A204.1 (cell line): Measurements from ENCODE around the gene NIBAN1.

Source experiments
- FAIRE-seq: peaks from 2 replicates; lab custom pipeline; 2012; peaks lifted over from hg19 to GRCh38; lab: Jason Lieb, UNC

Gene NIBAN1

DNA sequence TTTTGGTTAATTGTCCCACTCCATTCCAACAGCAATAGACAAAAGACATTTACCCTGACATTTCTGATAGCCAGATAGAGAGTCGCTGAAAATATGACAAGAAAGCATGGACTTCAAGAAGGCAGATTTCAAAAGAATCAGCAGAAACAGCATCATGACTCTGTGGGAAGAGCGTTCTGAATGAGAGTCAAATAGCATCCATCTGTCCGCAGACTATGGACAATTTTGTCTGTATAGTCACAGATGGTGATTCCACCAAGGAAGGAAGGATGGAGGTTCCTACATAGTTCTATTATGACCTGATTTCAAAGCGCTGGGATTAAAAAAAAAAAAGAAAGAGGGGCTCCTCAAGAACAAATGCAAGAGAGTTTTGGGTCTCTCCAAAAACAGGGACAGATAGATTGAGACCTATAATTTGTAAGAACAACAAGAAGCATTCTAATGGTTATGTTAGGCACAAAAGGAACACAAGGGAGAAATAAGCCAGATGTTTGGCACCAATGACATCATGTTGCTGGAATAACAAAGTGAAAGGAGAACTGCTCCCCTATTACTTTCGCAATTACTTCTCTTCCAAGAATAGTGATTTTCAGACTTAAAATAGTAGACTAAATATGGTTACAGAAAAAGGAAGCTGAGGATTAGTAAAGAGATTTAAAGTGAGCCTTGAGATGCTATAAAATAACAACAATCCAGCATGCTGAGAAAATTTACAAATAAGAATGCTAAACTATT is 28.5 kb downstream of the NIBAN1 start:
- FAIRE-seq: no peak

DNA sequence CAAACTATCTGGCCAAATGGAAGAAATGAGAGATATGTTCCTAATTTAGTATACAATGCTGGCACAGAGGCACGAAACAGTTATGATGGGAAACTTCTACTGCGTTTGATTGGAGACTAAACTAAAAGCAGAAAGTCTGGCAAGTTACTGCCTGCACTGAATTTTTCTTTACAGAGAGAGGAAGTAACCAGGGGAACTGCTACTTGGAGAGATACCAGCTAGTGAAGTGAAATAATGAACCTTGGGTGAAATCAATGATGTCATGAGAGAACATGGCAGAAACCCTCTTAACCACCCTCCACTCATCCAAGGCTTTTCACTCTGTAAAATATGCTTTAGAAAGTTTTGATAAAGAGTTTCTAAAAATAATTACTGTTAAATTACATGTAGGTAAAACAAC is 29.3 kb downstream of the NIBAN1 start:
- FAIRE-seq: no peak

DNA sequence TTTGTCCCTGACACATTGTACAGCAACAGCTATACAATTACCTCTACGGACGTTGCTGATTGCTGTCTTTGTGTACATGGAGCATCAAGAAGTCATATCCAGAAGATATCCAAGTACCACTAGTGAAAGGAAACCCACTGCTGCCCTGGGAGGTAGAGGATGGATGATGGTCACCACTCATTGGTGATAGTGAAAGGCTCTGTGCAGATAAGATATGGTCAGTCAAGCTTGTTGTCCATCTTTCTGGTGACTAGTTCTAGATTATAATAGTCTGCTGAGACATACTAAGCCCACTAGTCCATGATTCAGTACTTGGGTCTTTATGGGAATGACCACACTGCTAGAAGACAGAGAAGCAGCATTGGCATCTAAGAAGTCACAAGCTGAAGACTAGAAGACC is 30.3 kb downstream of the NIBAN1 start:
- no peak for FAIRE-seq

DNA sequence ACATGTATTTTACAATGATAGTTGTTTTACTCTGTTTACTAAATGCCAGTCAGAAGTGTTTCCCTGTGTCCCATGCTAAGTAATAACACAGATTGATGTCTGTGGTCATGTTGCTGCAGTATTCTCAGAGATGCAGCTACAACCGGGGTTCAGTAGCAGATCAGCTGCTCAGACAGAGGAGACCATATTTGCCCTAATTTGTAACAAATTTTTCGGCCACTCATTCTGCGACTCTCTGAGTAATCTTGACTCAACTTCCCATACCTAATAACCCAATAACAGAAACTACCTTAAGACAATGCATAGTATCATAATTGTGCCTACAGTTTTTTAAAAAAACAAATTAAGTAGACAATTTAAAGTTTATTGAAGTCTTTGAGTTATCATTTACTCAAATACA is 32.6 kb downstream of the NIBAN1 start:
- no peak for FAIRE-seq

DNA sequence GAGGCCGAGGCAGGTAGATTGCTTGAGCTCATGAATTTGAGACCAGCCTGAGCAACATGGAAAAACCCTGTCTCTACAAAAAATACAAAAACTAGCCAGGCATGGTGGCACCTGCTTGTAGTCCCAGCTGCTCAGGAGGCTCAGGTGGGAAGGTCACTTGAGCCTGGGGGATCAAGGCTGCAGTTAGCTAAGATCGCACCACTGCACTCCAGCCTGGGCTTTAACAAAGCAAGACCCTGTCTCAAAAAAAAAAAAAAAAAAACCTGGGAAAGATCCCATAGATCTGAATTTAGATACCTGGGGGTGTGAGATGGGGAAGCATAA is 32.9 kb downstream of the NIBAN1 start:
- no peak for FAIRE-seq

DNA sequence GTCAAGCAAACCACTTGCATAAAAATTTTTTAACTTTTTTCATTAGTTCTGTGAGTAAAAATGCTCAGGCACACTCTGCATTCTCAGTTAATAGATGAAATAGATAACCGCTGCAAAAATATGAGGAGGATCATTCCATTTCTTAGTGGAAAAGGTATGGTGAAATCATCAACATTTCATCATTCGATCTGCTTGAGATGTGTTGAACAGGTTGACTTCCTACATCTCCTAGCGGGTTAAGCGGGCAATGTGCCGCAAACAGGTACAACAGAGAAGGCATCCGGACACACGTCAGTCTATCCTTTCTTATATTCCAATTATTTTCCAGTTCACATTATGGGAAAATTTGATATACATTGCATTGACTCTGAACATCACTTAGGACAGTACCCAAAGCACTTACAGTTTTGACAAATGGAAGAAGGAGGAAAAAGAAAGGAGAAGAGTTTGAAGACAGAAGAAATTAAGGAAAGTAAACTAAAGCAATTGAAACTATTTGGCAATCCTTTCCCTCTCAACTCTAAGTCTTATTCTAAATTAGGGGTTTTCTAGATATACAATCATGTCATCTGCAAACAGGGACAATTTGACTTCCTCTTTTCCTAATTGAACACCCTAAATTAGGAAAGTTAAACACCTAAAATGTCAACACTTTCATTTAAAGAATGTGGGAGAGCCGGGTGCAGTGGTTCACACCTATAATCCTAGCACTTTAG is 33.5 kb downstream of the NIBAN1 start:
- no peak for FAIRE-seq

DNA sequence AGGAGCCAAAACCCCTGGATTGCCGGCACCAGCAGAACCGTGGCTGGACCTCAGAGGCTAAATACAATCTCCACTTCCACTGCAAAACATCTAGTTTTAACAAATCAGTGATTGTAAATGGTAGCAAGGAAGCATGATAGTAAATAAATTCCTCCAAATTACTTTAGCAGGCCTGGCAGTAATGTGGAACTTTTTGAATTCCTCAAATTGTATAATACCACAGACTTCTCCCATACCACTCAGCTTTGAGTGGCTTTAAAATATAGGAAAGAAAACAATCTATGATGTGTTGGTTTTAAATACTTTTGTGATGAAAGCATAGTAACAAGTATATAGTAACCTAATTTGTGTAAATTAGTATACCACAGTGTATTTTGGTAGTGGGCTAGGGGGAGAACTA is 34.1 kb downstream of the NIBAN1 start:
- FAIRE-seq: no peak

DNA sequence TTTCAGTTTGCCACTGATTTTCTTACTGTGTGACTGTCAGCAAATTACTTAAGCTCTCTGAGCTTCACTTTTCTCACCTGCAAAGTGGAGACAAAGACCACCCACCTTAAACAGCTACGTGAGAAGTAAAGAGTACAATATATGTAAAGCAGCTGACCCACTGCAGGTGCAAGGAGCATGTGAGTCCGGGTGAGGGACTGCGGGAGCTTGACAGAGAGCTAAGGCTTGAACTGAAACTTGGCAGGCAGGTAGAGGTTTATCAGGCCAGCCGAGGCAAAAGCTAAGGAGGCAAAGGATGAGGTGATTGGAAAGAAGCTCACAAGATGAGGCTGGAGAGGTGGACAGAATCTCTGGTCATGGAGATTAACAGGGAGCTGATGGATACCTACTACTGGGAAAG is 36.6 kb downstream of the NIBAN1 start:
- FAIRE-seq: no peak

DNA sequence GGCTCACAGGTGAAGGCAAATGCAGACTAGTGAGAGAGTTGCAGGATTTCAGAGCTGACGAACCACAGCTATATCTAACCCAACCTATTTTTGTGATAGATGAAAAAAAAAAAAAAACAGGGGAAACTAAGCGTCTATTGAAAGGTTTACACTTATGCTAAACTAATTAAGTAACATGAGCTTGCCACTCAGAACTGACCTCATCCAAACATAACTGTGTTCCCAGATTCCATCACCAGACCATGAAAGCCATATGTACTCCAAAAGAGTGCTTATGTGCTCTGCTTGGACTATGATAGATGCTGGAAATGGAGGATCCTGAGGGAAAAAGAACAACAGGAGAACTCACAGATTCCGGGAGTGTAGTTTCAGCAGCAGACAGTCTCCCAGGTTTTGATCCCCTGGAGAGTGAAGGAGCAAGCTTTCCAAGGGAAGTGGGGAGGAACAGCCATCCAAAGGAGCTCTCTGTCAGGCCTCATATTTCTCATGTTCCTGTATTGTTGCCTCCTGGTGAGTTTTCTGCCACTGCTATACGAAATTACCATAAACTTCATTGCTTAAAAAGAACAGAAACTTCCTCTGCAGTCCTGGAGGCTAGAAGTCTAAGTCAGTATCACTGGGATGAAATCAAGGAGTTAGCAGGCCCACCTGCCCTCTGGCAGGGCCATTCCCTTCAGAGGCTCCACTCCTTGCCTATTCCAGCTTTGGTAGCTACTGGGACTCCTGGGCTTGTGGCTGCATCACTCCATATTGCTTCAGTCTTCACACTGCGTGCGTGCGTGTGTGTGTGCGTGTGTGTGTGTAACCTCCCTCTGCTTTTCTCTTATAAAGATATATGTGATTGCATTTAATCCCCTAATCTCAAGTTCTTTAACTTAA is 38.1 kb downstream of the NIBAN1 start:
- no peak for FAIRE-seq

DNA sequence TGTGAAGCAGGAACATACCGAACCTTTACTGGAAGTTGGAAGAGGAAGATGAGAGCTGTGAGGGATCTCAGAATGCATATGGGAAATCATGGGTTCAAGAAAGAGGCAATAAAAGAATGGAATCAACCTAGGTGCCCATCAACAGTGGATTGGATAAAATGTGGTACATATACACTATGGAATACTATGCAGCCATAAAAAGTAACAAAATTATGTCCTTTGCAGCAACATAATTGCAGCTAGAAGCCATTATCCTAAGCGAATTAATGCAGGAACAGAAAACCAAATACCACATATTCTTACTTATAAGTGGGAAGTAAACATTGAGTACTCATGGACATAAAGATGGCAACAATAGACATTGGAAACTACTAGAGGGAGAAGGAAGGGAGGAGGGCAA is 40.4 kb downstream of the NIBAN1 start:
- FAIRE-seq: no peak

DNA sequence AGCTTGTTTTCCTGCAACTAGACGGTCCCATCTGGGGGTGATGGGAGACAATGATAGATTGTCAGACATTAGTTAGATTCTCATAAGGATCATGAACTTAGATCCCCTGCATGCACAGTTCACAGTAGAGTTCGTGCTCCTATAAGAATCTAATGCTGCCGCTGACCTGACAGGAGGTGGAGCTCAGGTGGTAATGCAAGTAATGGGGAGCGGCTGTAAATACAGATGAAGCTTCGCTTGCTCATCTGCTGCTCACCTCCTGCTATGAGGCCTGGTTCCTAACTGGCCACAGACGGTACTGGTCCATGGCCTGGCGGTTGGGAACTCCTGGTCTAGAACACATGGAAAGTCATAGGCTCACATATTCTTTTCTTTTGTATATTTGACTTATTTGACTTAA is 42.0 kb downstream of the NIBAN1 start:
- FAIRE-seq: no peak

DNA sequence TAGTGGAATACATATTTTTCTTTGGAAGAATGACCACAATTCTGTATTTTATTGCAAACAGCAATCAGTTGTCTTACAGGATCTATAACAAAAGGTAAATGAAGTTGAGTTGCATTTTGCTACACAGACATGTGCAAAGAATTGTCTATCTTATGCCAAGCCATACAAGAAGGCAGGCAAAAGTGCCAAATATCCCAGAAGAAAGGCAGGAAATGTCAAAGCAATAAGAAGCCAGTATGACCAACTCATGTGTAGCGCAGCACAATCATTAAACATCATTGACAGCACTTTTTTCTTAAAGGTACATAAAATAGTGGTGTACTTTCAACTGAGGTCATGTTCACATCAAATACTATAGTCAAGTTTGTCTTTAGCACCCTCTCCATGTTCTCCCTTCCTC is 42.7 kb downstream of the NIBAN1 start:
- no peak for FAIRE-seq

DNA sequence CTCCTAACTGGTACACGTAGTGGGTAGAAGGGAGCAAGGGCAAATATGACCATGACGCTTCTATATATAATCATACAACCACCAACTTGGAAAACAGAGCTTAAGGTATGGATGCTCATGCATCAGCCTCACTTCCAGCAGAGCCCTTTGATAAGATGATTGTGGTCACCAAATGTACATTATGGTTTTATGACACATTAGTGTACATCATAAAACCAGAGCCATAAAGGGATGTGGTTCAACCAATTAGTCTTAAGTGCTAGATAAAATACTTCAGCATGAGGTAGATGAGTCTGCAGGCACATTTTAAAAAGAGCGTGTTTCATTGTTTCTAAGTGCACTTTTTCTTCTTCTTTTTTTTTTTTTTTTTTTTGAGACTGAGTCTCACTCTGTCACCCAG is 43.7 kb downstream of the NIBAN1 start:
- FAIRE-seq: no peak

DNA sequence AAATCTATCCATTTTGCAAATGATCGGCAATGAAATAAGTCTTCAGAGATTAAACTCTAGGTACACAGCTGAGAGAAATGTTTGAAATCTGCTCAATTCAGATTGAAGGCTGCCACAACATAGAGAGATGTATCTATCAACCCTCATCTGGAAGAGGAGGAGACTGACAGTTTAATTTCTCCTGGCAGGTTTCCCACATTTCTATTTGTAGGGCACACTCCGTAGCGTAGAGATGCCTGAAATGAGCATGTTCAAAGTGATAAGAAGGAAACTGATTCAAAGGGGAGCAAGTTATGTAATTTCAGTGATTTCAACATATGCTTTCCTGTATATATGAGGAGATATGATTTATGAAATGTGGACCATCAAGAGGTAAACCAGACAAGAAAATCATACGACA is 44.1 kb downstream of the NIBAN1 start:
- FAIRE-seq: no peak

DNA sequence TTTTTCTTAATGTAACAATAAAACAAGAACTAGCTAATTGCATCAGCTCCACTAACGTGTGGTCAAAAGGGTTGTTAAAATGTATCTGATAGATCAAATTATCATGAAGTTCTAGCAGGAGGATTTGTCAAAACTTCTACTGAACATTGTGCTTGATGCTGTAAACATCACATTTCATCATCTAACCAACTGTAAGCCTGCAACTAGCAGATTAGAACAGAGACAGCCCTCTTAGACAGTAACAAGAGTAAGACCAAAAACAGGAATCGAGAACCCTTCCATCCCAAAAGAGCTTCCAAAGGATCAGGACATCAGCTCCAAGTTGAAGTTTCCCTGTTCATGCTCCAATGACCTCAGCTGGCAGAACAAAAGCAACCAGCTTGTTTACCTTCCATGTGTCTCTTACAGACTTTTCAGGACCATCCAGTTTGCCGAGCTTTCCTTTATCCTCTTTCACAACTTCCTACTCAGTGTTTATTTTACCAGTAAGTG is 44.6 kb downstream of the NIBAN1 start:
- FAIRE-seq: no peak

DNA sequence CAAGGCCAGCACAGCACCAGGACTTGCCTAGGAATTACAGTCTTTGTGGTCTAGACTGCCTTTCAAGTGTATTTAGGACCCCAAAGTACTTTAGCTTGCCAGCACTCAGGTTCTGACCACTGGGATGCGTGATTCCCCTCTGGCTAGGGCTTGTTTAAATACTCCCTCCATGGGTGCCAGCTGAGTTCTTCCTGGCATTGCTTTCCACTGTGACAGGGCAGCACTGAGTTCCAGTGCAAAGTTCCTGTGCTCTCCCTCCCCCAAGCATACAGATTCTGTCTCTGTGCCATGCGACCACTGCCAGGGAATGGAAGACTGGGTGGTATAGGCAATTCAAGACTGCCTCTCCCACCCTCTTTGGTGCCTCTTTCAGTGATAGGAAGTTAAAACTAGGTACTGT is 45.9 kb downstream of the NIBAN1 start:
- FAIRE-seq: no peak
